Measurements from ENCODE around the gene EIF4H.
"Not testable (repeated sequence)": the region's sequence is repeated elsewhere in the genome, so short reads cannot be mapped to it uniquely, and the experiment has no call there.

EIF4H gene

GRCh38 chr7:74224511-74224832 lies 50.3 kb downstream of the EIF4H start:
- H3K4me3 ChIP-seq (ENCODE audit: low read depth, low read length): no peak overlapping the region
- no peak for DNase-seq (ENCODE audit: low read depth)
- no peak for TF ChIP-seq MAX (IDR thresholded peaks at IDR 0.05; ENCODE audit: low read depth, low read length)
- no peak for TF ChIP-seq POLR2A (IDR thresholded peaks at IDR 0.05; ENCODE audit: extremely low read depth, insufficient read length)
- TF ChIP-seq MYC (IDR thresholded peaks at IDR 0.05; ENCODE audit: low read depth, low read length): no peak
- TF ChIP-seq CTCF (IDR thresholded peaks at IDR 0.05; ENCODE audit: low read depth, low read length): no peak

- not testable (repeated sequence) for H3K4me3 ChIP-seq (ENCODE audit: low read depth, low read length); DNase-seq (ENCODE audit: low read depth)
Measured at GRCh38 chr7:74224907-74225306, 50.8 kb downstream of the EIF4H start.

GRCh38 chr7:74225400-74225799 lies 51.2 kb downstream of the EIF4H start:
- no peak overlapping the region for H3K4me3 ChIP-seq (ENCODE audit: low read depth, low read length)
- DNase-seq (ENCODE audit: low read depth): peak; percentile 61
- TF ChIP-seq POLR2A (IDR thresholded peaks at IDR 0.05; ENCODE audit: extremely low read depth, insufficient read length) (peak; percentile 41), CTCF (IDR thresholded peaks at IDR 0.05; ENCODE audit: low read depth, low read length) (no peak), MAX (IDR thresholded peaks at IDR 0.05; ENCODE audit: low read depth, low read length) (peak; percentile 79), MYC (IDR thresholded peaks at IDR 0.05; ENCODE audit: low read depth, low read length) (peak; percentile 67)

GRCh38 chr7:74226633-74227032 lies 52.5 kb downstream of the EIF4H start:
- TF ChIP-seq MAX (IDR thresholded peaks at IDR 0.05; ENCODE audit: low read depth, low read length): no peak; the same call in 1 of the 2 replicates
- TF ChIP-seq MYC (IDR thresholded peaks at IDR 0.05; ENCODE audit: low read depth, low read length): no peak
- TF ChIP-seq POLR2A (IDR thresholded peaks at IDR 0.05; ENCODE audit: extremely low read depth, insufficient read length): no peak
- TF ChIP-seq CTCF (IDR thresholded peaks at IDR 0.05; ENCODE audit: low read depth, low read length): no peak
- peak; percentile 96 for DNase-seq (ENCODE audit: low read depth)
- H3K4me3 ChIP-seq (ENCODE audit: low read depth, low read length): no peak overlapping the region

- DNase-seq (ENCODE audit: low read depth): peak; percentile 74
- TF ChIP-seq MYC (IDR thresholded peaks at IDR 0.05; ENCODE audit: low read depth, low read length) (no peak; the same call in 1 of the 2 replicates), CTCF (IDR thresholded peaks at IDR 0.05; ENCODE audit: low read depth, low read length) (no peak), POLR2A (IDR thresholded peaks at IDR 0.05; ENCODE audit: extremely low read depth, insufficient read length) (peak; percentile 13), MAX (IDR thresholded peaks at IDR 0.05; ENCODE audit: low read depth, low read length) (no peak)
- no peak overlapping the region for H3K4me3 ChIP-seq (ENCODE audit: low read depth, low read length)
Measured at GRCh38 chr7:74228951-74229900, 55.1 kb downstream of the EIF4H start.

GRCh38 chr7:74230446-74231231 lies 56.5 kb downstream of the EIF4H start:
- DNase-seq (ENCODE audit: low read depth): peak; percentile 83
- no peak for TF ChIP-seq CTCF (IDR thresholded peaks at IDR 0.05; ENCODE audit: low read depth, low read length)
- TF ChIP-seq POLR2A (IDR thresholded peaks at IDR 0.05; ENCODE audit: extremely low read depth, insufficient read length): no peak
- TF ChIP-seq MAX (IDR thresholded peaks at IDR 0.05; ENCODE audit: low read depth, low read length): no peak
- no peak for TF ChIP-seq MYC (IDR thresholded peaks at IDR 0.05; ENCODE audit: low read depth, low read length)
- H3K4me3 ChIP-seq (ENCODE audit: low read depth, low read length): no peak overlapping the region

Data from NB4 (cell line).